ENCODE measurements around the gene SETD6. TPM values are rescaled to one million over a fixed set of nuclear protein-coding genes. Genes with fewer than 3 reads are reported as not detected.

The SETD6 gene
- total RNA-seq, 2 donors from 2014 or later: 37.2 to 42.3 TPM

DNA sequence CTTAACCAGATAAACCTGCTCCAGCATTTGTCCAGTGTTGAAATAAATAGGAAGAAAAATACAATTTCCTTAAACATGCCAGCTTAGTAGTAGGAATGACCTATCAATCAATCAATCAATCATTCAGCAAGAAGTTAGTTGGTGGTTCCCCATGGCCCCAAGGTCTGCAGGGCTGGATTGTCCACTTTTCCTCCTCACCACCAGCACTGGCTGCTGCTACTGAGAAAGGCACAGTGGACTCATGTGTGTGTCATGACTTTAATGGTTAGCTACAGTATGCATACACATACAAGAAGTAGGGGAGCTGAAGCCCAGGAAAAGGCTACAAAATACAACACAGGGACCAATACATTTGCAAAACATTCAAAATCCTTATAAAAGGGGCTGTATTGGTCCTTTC lies 4.4 kb downstream of the SETD6 start:
- H3K36me3 ChIP-seq (ENCODE audit: control insufficient read depth, insufficient read depth, low read length): peaks cover 85% of the 10 kb centered on the region
- H3K4me3 Mint-ChIP-seq: no peak overlapping the region
- no peak for DNase-seq
- no peaks in the 10 kb centered on the region for H3K9me3 Mint-ChIP-seq
- H3K9ac ChIP-seq (ENCODE audit: extremely low read depth, low read length, poor library complexity, severe bottlenecking): no peak overlapping the region
- TF ChIP-seq, protein P1, sequence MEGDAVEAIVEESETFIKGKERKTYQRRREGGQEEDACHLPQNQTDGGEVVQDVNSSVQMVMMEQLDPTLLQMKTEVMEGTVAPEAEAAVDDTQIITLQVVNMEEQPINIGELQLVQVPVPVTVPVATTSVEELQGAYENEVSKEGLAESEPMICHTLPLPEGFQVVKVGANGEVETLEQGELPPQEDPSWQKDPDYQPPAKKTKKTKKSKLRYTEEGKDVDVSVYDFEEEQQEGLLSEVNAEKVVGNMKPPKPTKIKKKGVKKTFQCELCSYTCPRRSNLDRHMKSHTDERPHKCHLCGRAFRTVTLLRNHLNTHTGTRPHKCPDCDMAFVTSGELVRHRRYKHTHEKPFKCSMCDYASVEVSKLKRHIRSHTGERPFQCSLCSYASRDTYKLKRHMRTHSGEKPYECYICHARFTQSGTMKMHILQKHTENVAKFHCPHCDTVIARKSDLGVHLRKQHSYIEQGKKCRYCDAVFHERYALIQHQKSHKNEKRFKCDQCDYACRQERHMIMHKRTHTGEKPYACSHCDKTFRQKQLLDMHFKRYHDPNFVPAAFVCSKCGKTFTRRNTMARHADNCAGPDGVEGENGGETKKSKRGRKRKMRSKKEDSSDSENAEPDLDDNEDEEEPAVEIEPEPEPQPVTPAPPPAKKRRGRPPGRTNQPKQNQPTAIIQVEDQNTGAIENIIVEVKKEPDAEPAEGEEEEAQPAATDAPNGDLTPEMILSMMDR (conservative IDR thresholded peaks at IDR 0.05): no peak
- no peak overlapping the region for H3K27ac ChIP-seq (ENCODE audit: low read depth, low read length)
- H3K4me1 ChIP-seq (ENCODE audit: control insufficient read depth, insufficient read depth, low read length): peaks cover 5% of the 10 kb centered on the region
- H3K27me3 Mint-ChIP-seq (ENCODE audit: insufficient read depth): no peaks in the 10 kb centered on the region
- peaks cover 68% of the 10 kb centered on the region for H3K36me3 Mint-ChIP-seq (ENCODE audit: low read depth)
- peak overlapping the region; percentile 38 for H3K27ac Mint-ChIP-seq
- no peak overlapping the region for H3K4me3 ChIP-seq (ENCODE audit: low read length)
- H3K9me3 ChIP-seq (ENCODE audit: control insufficient read depth, low read length): no peaks in the 10 kb centered on the region
- H3K27me3 ChIP-seq (ENCODE audit: control insufficient read depth, insufficient read depth, low read length, poor library complexity, severe bottlenecking): no peaks in the 10 kb centered on the region
- H3K4me1 Mint-ChIP-seq: peaks cover 15% of the 10 kb centered on the region

DNA sequence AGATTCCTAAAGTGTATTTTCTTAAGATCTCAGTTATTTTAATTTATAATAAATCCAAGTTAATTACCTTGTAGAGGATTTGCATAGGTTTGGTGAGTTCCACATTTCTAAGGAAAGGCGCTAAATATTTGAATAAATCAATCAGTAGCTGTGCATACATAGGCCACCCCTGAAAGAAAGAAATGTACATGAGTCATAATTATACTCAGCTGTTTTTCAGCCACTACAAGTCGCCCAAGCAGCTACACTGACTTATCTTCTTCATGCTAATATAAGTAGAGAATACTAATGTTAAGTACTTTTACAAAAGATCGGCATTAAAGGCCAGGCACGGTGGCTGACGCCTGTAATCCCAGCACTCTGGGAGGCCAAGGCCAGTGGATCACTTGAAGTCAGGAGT lies 14.9 kb downstream of the SETD6 start:
- no peak for DNase-seq
- Histone ChIP-seq H3K27ac (ENCODE audit: low read depth, low read length) (no peak overlapping the region), H3K9me3 (ENCODE audit: control insufficient read depth, low read length) (no peaks in the 10 kb centered on the region), H3K4me1 (ENCODE audit: control insufficient read depth, insufficient read depth, low read length) (no peaks in the 10 kb centered on the region), H3K9ac (ENCODE audit: extremely low read depth, low read length, poor library complexity, severe bottlenecking) (no peak overlapping the region), H3K4me3 (ENCODE audit: low read length) (no peak overlapping the region), H3K36me3 (ENCODE audit: control insufficient read depth, insufficient read depth, low read length) (peaks cover 94% of the 10 kb centered on the region), H3K27me3 (ENCODE audit: control insufficient read depth, insufficient read depth, low read length, poor library complexity, severe bottlenecking) (no peaks in the 10 kb centered on the region)
- H3K36me3 Mint-ChIP-seq (ENCODE audit: low read depth): peaks cover 91% of the 10 kb centered on the region
- H3K4me3 Mint-ChIP-seq: no peak overlapping the region
- no peak overlapping the region for H3K27ac Mint-ChIP-seq
- WGBS, 2 experiments (ENCODE audit: insufficient coverage in 1 of 2, insufficient read length in 1 of 2): 87 to 95% methylated on average over 3 to 4 of the region's 5 CpGs
- no peaks in the 10 kb centered on the region for H3K9me3 Mint-ChIP-seq
- H3K4me1 Mint-ChIP-seq: no peaks in the 10 kb centered on the region
- TF ChIP-seq, protein P1 (conservative IDR thresholded peaks at IDR 0.05): no peak
- no peaks in the 10 kb centered on the region for H3K27me3 Mint-ChIP-seq (ENCODE audit: insufficient read depth)

DNA sequence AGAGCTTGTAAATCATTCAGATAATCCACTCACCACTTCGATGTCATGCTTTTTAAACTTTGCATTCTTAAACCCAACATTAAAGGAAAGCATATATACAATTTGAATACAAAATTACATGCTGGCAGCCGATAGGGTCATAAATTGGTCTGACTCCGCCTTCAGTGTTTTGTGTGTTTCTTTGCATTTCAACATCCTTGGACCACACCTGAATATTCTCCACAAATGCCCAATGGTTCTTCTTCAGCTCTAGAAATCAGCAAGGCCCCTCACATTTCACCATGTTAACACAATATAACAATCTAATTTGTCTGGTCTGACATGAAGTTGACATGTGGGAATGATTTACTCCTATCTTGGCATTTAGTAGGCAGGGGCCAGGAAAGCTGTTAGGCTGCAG lies 17.1 kb downstream of the SETD6 start:
- Mint-ChIP-seq H3K4me3 (no peak overlapping the region), H3K9me3 (no peaks in the 10 kb centered on the region), H3K4me1 (no peaks in the 10 kb centered on the region), H3K36me3 (ENCODE audit: low read depth) (peaks cover 93% of the 10 kb centered on the region), H3K27me3 (ENCODE audit: insufficient read depth) (no peaks in the 10 kb centered on the region), H3K27ac (no peak overlapping the region)
- Histone ChIP-seq H3K4me1 (ENCODE audit: control insufficient read depth, insufficient read depth, low read length) (no peaks in the 10 kb centered on the region), H3K27ac (ENCODE audit: low read depth, low read length) (no peak overlapping the region), H3K27me3 (ENCODE audit: control insufficient read depth, insufficient read depth, low read length, poor library complexity, severe bottlenecking) (no peaks in the 10 kb centered on the region), H3K36me3 (ENCODE audit: control insufficient read depth, insufficient read depth, low read length) (peaks cover 98% of the 10 kb centered on the region), H3K9ac (ENCODE audit: extremely low read depth, low read length, poor library complexity, severe bottlenecking) (no peak overlapping the region), H3K9me3 (ENCODE audit: control insufficient read depth, low read length) (no peaks in the 10 kb centered on the region), H3K4me3 (ENCODE audit: low read length) (no peak overlapping the region)
- TF ChIP-seq, protein P1 (conservative IDR thresholded peaks at IDR 0.05): no peak
- 92 to 100% methylated on average over 3 of the region's 3 CpGs for WGBS, 2 experiments (ENCODE audit: insufficient coverage in 1 of 2, insufficient read length in 1 of 2)
- DNase-seq: no peak
